Activated CD8-positive, alpha-beta memory T cell treated with anti-CD3 and anti-CD28 coated beads, Interleukin-2, amount 50 U/mL, for 24 hours (primary cell): ENCODE data around the gene APOL6.
"Not testable (repeated sequence)": the region's sequence is repeated elsewhere in the genome, so short reads cannot be mapped to it uniquely, and the experiment has no call there.

Source experiments
- DNase-seq: peaks from one replicate; pipeline ENCODE4 v3.0.0-alpha.2; 2020; ENCODE audit errors: extremely low read depth

APOL6 gene

DNA sequence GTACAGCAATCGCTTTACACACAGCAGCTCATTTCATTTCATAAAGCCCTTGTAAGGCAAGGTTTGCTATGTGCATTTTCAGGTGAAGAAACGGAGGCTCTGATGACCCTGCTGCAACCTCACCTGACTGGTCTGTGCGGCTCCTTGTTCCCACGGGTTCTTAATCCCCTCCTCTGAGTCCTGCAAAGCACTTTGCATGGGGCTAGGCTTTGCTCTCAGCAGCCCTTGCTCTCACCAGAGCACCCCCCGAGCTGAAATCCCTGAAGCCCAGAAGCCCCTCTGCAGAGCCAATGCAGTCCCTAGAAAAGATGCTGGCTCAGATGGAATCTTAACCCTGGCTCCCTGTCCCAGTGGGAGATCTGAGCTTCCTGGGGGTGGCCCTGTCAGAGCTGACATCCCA lies 11.0 kb upstream of the APOL6 start:
- DNase-seq: no peak

DNA sequence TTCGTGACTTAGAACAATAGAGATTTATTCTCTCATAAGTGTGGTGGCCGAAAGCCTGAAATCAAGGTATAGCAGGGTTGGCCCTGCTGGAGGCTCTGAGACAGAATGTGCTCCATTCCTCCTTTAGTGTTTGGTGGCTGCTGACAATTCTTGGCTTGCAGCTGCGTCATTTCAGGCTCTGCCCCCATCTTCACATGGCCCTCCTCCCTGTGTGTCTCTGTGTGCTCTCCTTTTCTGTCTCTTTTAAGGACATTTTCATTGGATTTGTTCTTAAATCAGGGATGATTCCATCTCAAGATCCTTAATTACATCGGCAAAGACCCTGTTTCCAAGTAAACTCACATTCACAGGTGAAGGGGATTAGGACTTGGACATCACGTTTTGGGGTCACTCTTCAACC lies 10.2 kb upstream of the APOL6 start:
- no peak for DNase-seq

DNA sequence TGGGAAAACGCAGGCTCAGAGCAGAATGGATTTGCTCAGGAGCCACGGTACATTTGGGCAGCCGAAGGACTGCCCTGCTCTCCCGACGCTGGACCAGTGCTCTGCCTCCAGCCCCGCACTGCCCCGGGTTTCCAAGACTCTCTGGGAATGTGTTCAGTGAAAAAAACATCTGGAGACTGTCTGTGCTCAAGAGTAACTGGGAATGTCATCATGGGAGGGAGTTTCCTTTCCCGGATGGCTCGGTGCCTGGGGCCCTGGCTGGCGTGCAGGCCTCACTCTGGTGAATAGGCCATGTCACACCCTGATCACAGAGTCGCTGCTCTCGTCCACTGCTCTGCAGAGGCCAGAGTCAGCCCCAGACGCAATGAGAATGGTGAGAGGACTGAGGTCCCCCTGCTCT lies 9.8 kb upstream of the APOL6 start:
- DNase-seq: no peak

DNA sequence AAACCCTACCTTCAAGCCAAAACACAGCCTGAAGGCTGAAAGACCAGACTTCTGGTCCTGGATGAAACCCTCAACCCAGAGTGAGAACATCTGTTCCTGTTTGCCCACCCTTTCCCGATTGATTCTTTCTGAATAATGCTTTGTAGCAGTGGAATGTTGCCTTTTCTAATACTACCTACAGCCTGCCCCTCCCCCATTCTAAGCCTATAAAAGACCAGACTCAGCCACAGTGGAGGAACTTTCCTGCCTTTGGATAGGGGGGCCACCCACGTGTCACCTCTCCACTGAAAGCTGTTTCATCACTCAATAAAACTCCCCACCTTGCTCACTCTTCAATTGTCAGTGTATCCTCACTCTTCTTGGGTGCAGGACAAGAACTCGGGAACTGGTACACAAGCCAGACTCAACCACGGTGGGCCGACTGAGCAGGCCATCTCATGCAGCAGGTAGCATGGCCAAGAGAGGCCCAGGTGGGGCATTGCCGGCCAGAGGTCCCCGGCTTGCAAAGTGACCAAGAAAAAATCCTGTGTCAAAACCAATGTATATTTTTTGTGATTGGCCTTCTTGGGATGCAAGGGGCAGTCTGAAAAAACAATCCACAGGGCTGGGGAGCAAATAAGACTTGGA lies 6.6 kb upstream of the APOL6 start:
- DNase-seq: no peak

DNA sequence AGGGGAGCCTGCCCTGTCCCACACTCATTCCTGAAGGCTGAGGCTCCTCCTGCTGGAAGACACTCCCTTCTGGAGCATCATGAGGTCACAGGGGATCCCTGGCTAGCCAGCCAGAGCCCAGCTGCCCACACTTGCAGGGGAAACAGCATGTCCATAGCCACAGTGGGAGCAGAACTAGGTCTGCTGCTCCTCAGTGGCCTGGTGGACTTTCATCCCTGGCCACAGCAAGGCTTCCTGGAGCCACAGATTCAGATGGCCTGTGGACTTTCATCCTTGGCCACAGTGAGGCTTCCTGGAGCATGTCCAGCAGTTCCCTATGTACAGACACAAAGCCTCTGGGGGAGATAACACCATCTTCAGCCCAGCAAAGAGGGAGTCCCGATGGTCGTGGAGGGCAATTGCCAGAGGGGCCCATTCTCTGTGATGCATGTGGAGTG lies 5.9 kb upstream of the APOL6 start:
- no peak for DNase-seq

DNA sequence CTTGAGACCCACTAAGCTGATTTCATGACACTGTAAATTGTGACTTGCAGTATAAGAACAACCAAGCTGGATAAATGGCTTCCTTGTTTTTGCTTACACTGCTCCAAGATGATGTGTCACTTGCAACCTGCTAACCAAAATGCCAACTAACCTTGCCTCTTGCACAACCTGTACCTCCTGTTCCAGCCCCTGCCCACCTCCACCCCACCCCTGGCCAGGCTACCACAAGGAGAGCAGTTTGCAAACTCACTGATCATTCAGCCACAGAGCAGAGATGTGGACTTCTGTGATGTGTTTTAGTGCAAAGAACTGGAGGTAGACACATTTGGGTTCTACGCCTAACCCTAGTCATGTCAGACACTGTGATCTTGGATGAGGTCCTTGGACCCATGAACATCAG lies 4.3 kb upstream of the APOL6 start:
- DNase-seq: no peak

DNA sequence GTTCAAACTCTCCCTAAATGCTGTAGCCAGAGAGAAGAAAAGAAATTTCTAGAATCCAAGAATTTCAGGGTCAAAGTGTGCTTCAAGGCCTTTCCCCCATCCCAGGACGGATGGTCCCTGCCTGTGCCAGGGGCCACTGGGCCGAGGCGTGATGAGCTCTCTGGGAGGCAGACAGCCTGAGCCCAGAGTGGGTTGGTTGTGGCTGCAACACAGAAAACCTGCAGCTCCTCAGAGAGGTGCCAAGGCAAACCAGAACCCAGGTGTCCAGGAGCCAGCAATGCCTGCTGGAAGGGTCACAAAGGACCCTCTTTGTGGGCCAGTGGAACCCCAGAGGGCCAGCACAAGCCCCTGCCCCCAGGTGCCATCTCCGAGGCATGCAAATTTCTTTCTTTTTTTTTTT lies 2.6 kb upstream of the APOL6 start:
- no peak for DNase-seq

DNA sequence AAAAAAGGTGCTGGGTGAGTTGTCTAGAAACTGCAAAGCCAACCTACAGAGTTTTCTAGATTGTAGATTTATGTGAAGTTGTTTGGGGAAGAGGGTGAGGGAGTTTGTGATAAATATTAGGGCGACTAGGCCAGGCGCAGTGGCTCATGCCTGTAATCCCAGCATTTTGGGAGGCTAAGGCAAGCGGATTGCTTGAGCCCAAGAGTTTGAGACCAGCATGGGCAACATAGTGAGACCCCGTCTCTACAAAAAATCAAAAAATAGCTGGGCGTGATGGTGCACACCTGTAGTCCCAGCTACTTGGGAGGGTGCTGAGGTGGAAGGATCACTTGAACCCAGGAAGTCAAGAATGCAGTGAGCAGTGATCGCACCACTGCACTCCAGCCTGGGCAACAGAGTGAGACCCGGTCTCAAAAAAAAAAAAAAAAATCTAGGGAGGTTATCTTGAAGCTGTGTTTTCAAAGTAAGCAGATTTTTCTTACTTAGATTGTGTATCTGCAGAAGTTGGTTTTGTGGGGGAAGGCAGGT lies 844 bp downstream of the APOL6 start:
- DNase-seq: no peak

DNA sequence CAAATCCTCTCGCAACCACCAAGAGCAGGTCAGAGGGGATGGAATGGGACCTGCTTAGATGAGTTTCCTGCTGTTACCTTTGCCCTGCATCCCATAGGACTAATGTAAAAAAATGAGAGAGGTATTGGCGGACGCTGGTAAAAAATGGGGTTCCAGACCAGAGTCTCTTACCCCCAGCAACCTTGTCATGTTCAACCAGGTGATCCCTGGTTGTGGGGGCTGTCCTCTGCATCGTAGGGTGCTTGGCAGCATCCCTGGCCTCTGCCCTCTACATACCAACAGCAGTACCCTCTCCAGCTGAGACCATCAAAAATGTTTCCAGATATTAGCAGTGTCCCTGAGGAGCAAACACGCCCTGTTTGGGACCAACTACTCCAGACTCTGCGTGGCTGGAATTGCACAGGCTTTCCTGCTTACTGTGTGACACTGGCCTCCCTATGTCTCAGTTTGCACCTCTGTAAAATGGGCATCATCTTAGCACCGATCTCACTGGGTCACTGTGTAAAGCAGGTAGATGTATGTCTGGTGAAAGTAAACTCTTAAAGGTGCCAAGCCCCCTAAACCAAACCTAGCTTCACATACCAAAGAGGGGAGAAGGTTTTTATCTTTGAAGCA lies 1.5 kb downstream of the APOL6 start:
- DNase-seq: no peak

DNA sequence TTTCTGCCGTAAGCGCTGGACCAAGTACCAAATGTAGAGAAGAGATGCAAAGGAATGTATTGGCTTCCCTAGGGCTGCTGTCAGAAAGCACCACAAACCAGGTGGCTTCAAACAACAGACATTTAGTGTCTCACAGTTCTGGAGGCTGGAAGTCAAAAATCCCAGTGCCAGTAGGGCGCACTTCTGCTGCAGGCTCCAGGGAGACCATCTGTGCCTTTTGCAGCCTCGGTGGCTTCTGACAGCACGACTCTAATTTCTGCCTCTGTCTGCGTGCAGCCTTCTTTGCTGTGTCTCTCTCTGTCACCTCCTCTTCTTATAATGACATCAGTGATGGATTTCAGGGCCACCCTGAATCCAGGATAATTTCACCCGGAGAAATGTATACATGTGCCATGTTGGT lies 2.8 kb downstream of the APOL6 start:
- DNase-seq: no peak

DNA sequence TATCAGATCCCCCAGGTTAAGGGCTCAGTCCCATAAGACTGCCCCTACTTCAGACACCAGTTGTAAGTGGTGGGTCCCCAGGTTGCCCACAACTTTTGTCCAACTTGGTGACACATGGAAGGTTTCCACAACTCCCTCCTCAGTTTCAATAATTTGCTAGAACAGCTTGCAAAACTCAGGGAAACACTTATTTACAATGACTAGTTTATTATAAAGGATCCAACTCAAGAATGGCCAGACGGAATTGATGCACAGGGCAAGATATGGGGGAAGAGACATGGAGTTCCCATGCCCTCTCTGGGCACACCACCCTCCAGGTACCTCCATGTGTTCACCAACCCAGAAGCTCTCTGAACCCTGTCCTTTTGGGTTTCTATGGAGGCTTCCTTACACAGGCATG lies 5.6 kb downstream of the APOL6 start:
- no peak for DNase-seq

DNA sequence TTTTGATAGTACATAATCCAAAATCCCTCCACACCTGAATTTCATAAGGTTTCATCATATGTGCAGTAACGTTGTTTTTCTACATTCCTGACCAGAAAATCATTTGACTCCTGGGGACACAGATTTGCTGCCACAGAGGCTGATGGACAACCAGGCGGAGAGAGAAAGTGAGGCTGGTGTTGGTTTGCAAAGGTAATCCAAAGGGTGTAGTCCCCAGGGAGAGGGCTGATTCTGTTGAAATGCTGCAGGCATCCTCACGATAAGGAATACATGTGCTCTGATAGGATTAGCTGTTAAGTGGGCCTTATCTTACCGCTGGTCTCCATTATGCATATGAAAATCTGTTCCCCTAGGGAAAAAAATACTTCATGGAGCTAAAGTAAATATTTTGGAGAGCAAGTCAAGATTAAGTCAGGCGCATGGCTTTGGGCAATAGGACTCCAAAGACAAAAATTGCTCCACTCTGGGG lies 8.1 kb downstream of the APOL6 start:
- no peak for DNase-seq

DNA sequence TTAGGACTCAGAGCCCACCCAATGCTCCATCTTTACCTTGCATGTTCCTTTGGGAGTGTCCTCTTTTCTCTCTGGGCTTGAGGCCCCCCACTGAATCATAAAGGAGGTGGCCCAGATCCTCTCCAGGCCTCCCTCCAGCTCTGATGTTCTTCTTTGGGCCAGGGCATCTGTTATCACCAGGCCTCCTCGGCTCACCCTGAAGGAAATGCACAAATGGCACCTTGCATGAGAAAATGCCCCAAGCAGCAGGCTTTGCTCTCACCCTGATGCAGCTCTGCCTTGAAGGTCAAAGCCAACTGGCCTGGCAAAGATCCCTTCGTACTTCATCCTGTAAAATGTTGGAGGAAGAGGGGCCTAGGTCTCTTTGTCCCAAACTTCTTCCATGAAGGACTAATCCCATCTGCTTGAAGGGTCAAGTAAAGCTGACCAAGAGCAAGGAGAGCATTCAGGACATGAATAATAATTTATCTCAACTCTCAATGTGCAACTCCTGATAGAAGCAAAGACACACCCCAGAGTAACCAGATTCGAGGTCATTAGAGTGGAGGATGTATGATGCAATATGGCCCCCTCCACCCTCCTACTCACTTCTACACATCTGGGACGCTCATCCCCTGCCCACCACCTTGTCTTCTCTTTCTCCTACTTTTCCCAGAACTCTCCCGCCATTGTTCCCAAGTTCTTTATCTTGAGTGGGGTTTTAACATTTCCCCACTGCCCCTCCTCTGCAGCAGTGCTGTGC lies 9.5 kb downstream of the APOL6 start:
- no peak for DNase-seq

DNA sequence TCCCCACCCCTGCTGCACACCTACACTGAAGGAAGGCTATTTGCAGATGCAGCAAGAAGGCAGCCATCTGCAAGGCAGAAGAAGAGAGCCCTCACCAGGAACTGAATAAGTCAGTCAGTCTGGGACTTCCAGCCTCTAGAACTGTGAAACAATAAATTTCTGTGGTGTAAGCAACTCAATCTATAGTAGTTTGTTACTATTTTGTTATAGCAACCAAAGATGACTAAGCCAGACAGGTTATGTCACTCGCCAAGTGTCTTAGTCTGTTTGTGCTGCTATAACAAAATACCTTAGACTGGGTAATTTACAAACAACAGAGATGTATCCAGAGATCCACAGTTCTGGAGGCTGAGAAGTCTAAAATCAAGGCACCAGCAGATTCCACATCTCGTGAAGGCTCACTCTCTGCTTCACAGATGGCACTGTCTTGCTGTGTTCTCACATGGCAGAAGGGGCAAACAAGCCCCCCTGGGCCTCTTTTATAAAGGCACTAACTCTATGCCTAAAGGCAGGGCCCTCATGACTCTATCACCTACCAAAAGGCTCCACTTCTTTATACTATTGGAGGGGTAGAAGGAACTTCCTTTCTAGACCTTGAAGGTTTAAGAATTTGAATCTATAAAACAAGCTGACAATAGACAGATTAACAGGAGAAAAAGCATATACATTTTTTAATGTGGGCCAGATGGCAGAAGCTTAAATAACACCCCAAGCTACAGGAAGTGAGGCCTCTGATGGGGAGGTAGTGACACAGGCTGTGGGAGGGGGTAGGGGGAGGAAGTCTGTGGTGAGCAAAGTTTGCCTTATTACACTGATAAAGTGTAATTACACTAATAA lies 12.3 kb downstream of the APOL6 start:
- DNase-seq: no peak

DNA sequence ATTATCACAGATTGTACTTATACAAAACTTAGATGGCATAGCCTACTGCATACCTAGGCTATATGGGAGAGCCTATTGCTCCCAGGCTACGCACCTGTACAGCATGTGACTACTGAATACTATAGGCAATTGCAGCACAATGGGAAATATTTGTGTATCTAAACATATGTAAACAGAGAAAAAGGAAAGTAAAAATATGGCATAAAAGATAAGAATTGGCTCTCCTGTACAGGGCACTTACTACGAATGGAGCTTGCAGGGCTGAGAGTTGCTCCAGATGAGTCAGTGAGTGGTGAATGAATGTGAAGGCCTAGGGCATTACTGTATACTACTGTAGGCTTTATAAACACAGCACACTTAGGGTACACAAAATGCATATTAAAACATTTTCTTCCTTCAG lies 13.2 kb downstream of the APOL6 start:
- no peak for DNase-seq

DNA sequence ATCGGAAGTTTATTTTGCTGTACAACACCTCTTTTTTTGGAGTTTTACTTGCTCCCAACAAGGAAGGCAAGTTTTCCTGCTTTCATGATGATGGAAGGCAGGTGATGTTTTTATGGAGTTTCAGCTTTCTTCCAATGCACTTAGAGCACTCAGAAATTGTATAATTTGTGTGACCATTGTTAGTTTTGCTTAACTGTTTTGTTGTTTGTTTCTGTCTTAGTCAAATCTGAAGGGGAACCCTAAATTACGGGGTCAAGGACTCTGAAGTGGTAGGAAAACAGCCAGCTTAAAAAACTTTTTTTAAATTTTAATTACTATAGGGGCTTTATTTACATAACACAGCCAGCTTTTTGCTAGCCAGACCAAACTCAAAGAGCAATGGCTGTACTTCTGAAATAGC lies 14.7 kb downstream of the APOL6 start:
- no peak for DNase-seq

DNA sequence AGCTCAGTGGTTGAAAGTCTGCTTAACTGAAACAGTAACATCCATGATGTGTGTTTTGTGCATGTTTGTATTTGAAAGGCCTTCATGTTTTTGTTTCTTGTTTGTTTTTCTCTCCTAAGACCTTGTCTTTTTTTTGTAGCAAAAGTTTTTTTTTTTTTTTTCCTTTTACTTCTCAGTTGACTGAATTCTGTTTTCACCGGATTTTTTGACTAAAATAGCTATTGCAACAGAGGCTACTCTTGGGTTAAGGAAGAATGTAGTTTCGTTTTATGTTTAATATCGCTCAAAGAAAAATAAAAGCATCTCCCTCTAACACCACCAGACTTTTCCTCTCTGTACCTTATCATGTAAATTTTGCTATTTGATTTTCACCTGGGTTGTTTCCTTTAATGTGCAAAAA lies 15.1 kb downstream of the APOL6 start:
- no peak for DNase-seq

DNA sequence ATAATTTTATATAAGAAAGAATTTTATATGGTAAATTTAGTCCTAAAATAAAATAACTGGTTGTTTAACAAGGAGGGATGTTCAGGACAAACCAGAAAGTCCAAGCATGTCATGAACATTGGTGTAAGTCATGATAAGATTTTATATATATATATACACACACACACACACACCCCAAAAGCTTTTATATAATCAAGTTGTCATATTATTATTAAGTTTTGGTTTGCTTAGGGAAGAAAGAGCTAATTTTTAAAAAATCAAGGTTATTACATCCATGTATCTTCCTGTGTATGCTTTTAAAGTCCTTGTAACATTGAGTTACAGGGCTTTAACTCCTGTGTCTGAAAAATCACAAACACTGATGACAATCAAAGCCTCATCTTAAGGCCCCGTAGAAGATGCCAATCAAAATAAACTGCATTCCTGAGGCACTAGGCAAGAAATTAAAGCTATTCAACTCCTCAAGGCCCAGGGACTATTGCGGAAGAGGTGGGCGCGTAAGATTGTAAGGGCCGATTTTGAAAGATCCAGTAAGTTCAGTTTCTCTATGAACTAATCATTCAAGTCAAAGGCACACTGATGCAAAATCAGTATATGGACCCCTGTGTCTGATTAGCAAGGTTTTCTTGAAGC lies 16.8 kb downstream of the APOL6 start:
- DNase-seq: no peak

DNA sequence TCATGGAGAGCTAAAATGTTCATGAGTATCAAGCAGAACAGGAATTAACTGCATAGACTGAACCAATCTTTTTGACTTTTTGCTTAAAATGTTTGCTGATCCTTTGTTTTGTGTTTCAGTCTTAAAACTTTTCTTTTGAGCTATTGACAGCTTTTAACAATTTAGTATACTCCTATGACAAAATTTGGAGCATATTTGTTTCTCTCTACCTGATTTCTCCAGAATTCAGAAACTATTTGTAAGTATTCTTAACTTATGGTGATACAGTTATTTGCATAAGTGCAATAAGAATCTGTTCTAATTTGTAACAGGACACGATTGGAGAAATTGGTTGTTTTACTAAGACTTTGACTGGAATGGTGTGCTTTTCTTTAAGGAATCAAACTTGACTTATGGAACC lies 18.5 kb downstream of the APOL6 start:
- not testable (repeated sequence) for DNase-seq

DNA sequence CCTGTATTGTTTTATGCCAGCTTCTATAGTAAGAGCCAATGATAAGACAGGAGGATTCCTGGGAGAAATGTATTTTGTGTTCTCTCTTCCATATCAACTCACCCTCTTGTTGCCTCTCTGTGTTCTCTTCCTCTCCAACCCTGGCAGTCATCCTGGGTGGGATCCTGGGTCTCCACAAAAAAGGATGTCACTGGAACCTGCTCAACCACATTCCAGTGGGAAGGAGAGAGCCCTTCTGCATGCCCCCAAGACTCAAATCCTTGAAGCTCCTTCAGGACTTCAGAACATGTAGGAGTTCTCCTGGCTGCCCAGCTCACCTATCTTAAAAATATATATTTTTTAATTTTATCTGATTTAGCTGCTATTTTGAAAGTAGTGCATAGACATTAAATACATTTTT lies 26.1 kb downstream of the APOL6 start:
- no peak for DNase-seq

DNA sequence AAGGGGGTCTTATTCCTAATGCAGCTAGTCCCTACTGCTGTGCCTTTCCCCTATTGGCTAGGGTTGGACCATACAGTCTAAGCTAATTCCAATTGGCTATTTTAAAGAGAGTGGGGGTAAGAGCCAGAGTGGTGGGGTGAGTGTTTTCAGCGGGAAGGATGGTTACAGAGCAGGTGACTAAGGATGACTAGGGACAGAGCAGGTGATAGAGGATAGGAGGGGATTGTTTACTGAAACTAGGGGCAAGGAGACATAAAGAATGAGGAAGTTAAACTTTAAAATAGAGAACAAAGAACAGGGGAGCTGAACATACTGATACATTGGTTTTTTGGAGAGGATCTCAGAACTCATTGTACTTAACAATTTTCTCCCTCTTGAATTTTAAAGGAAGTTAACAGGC lies 27.8 kb downstream of the APOL6 start:
- not testable (repeated sequence) for DNase-seq
